ENCODE results near the gene CYTH1. TPM values are rescaled to one million over a fixed set of nuclear protein-coding genes. Genes with fewer than 3 reads are reported as not detected.

The CYTH1 gene
- total RNA-seq, 1 experiment from 2014 or later = 20.0 TPM

GRCh38 chr17:78675836-78676235 is 106.2 kb downstream of the CYTH1 start:
- Mint-ChIP-seq H3K9me3 (peaks cover 9% of the 10 kb centered on the region), H3K27me3 (ENCODE audit: low read depth) (no peaks in the 10 kb centered on the region), H3K4me1 (no peaks in the 10 kb centered on the region), H3K4me3 (no peak overlapping the region), H3K27ac (peak overlapping the region; percentile 57), H3K36me3 (peaks cover 10% of the 10 kb centered on the region; the same call in 1 of the 2 replicates)
- DNase-seq (ENCODE audit: low spot score) = no peak
- TF ChIP-seq ZNF416 (CRISPR knock-in tag; IDR thresholded peaks at IDR 0.05) (no peak), OVOL2 (CRISPR knock-in tag; IDR thresholded peaks at IDR 0.05; ENCODE audit: borderline replicate concordance) (no peak), MXD4 (CRISPR knock-in tag; IDR thresholded peaks at IDR 0.05; ENCODE audit: borderline replicate concordance) (no peak), PRDM15 (CRISPR knock-in tag; IDR thresholded peaks at IDR 0.05) (no peak), ELF4 (CRISPR knock-in tag; IDR thresholded peaks at IDR 0.05; ENCODE audit: low read depth) (no peak)
- TF ChIP-seq, protein P1, sequence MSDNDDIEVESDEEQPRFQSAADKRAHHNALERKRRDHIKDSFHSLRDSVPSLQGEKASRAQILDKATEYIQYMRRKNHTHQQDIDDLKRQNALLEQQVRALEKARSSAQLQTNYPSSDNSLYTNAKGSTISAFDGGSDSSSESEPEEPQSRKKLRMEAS (CRISPR knock-in tag; IDR thresholded peaks at IDR 0.05) = no peak
- TF ChIP-seq, protein P2, sequence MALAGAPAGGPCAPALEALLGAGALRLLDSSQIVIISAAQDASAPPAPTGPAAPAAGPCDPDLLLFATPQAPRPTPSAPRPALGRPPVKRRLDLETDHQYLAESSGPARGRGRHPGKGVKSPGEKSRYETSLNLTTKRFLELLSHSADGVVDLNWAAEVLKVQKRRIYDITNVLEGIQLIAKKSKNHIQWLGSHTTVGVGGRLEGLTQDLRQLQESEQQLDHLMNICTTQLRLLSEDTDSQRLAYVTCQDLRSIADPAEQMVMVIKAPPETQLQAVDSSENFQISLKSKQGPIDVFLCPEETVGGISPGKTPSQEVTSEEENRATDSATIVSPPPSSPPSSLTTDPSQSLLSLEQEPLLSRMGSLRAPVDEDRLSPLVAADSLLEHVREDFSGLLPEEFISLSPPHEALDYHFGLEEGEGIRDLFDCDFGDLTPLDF (CRISPR knock-in tag; IDR thresholded peaks at IDR 0.05) = no peak
- ATAC-seq = no peak
- CTCF ChIA-PET = interaction anchor here (0.7 to 1.4 kb wide), 2 partner anchors 116 to 179 kb away, joined by 3 to 5 read pairs; no protein-coding TSS in a partner anchor
- POLR2A ChIA-PET = no interaction called here

GRCh38 chr17:78675316-78675616 is 106.8 kb downstream of the CYTH1 start:
- Mint-ChIP-seq H3K4me3 (no peak overlapping the region), H3K36me3 (peaks cover 15% of the 10 kb centered on the region; the same call in 1 of the 2 replicates), H3K4me1 (no peaks in the 10 kb centered on the region), H3K27ac (no peak overlapping the region), H3K9me3 (peaks cover 12% of the 10 kb centered on the region), H3K27me3 (ENCODE audit: low read depth) (no peaks in the 10 kb centered on the region)
- TF ChIP-seq GABPB1 (CRISPR knock-in tag; IDR thresholded peaks at IDR 0.05) (no peak), HMGA2 (CRISPR knock-in tag; IDR thresholded peaks at IDR 0.05) (no peak), CREM (CRISPR knock-in tag; IDR thresholded peaks at IDR 0.05) (no peak), KAT7 (CRISPR knock-in tag; IDR thresholded peaks at IDR 0.05; ENCODE audit: borderline replicate concordance) (no peak), PRRX2 (CRISPR knock-in tag; IDR thresholded peaks at IDR 0.05) (no peak), ZNF121 (CRISPR knock-in tag; IDR thresholded peaks at IDR 0.05) (no peak), GRHL2 (CRISPR knock-in tag; IDR thresholded peaks at IDR 0.05; ENCODE audit: insufficient replicate concordance, severe bottlenecking) (no peak), NR2C2 (CRISPR knock-in tag; IDR thresholded peaks at IDR 0.05) (no peak)
- CTCF ChIA-PET = interaction anchor here (0.7 to 1.5 kb wide), 8 partner anchors 10 to 178 kb away, joined by 3 to 8 read pairs (median 4); no protein-coding TSS in a partner anchor
- ATAC-seq = no peak
- POLR2A ChIA-PET = no interaction called here
- no peak for DNase-seq (ENCODE audit: low spot score)

- Mint-ChIP-seq H3K4me1 (no peaks in the 10 kb centered on the region), H3K4me3 (no peak overlapping the region), H3K27me3 (ENCODE audit: low read depth) (no peaks in the 10 kb centered on the region), H3K36me3 (peaks cover 14% of the 10 kb centered on the region; the same call in 1 of the 2 replicates), H3K27ac (0 out of 2 replicates have a peak overlapping the region, but pooled peaks have one; percentile 49), H3K9me3 (peaks cover 12% of the 10 kb centered on the region)
- ChIA-PET POLR2A (interaction anchor here (0.9 kb wide), 1 partner anchor 191 kb away, joined by 4 read pairs; no protein-coding TSS in a partner anchor), CTCF (interaction anchor here (0.8 to 1.5 kb wide), 8 partner anchors 10 to 178 kb away, joined by 3 to 8 read pairs (median 4); no protein-coding TSS in a partner anchor)
- peak; percentile 53 for DNase-seq (ENCODE audit: low spot score)
- ATAC-seq = peak; percentile 77
- TF ChIP-seq USF2 (CRISPR knock-in tag; IDR thresholded peaks at IDR 0.05) (no peak), ERG (CRISPR knock-in tag; IDR thresholded peaks at IDR 0.05) (no peak), PRDM15 (CRISPR knock-in tag; IDR thresholded peaks at IDR 0.05) (no peak), ESRRA (CRISPR knock-in tag; IDR thresholded peaks at IDR 0.05; ENCODE audit: borderline replicate concordance) (no peak), ZNF232 (CRISPR knock-in tag; IDR thresholded peaks at IDR 0.05) (no peak), CREM (CRISPR knock-in tag; IDR thresholded peaks at IDR 0.05) (no peak), FOXP1 (CRISPR knock-in tag; IDR thresholded peaks at IDR 0.05; ENCODE audit: borderline replicate concordance) (no peak), NR3C1 (CRISPR knock-in tag; conservative IDR thresholded peaks at IDR 0.05; ENCODE audit: low read depth) (no peak)
Measured at GRCh38 chr17:78674595-78675315, 107.3 kb downstream of the CYTH1 start.

Data from WTC11 (cell line).